Tibial nerve (tissue), 4 donors: ENCODE data around the gene DGKI.

ENCODE experiments used
- CTCF ChIP-seq, 5 experiments: fragments of 200-600 bp in 3 of 5; fragments of 450-650 bp in 2 of 5; sonication (generic) in 3 of 5; IDR thresholded peaks; one replicate each; pipeline ENCODE4 v1.5.1; 2016 to 2019; ENCODE audit warnings: antibody characterized with exemption in 5 of 5, mild to moderate bottlenecking in 3 of 5, moderate library complexity in 2 of 5
- EP300 ChIP-seq, 2 donors: sonication (generic); formaldehyde crosslinking; IDR thresholded peaks; one replicate each; pipeline ENCODE4 v1.6.1; 2017; ENCODE audit warnings: antibody characterized with exemption in 2 of 2, mild to moderate bottlenecking in 1 of 2
- POLR2A ChIP-seq, 2 donors: fragments of 450-650 bp; IDR thresholded peaks; one replicate each; pipeline ENCODE4 v1.6.1; 2017; ENCODE audit warnings: antibody characterized with exemption in 2 of 2, mild to moderate bottlenecking in 2 of 2, moderate library complexity in 2 of 2

GRCh38 chr7:137354396-137354795 lies 492.4 kb downstream of the DGKI start:
- TF ChIP-seq CTCF (IDR thresholded peaks at IDR 0.05): no peak
- peak in 1 of 2 donors; percentile 11 for TF ChIP-seq EP300 (IDR thresholded peaks at IDR 0.05)
- TF ChIP-seq POLR2A (IDR thresholded peaks at IDR 0.05): no peak
